HG03025 (cell line): Measurements from ENCODE around the gene CAPN10.
"Not testable (repeated sequence)": the region's sequence is repeated elsewhere in the genome, so short reads cannot be mapped to it uniquely, and the experiment has no call there.

Experiments
- ATAC-seq: cut with Tn5 transposase; IDR thresholded peaks from one replicate; pipeline ENCODE4 v1.9.1; 2021; ENCODE audit warnings: mild to moderate bottlenecking, moderate library complexity; ENCODE audit not compliant: unreplicated experiment, low FRiP score

Gene CAPN10

DNA sequence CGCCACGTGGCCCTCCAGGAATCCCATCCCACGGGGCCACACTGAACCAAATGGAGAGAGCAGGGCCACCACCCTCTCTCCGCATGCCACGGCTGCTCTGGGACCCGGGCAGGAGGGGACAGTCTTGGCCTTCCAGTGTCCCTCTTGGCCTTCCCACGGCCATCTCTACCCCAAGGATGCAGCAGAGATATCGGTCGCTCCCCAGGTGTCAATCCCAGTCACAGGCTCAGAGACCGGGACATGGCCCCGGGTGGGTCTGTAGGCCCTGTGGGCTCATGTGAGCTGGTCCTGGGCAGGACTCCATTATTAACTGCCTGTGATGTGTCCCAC, 15.3 kb downstream of the CAPN10 start:
- no peak for ATAC-seq

GRCh38 chr2:240602266-240603050, 15.9 kb downstream of the CAPN10 start:
- ATAC-seq: no peak

DNA sequence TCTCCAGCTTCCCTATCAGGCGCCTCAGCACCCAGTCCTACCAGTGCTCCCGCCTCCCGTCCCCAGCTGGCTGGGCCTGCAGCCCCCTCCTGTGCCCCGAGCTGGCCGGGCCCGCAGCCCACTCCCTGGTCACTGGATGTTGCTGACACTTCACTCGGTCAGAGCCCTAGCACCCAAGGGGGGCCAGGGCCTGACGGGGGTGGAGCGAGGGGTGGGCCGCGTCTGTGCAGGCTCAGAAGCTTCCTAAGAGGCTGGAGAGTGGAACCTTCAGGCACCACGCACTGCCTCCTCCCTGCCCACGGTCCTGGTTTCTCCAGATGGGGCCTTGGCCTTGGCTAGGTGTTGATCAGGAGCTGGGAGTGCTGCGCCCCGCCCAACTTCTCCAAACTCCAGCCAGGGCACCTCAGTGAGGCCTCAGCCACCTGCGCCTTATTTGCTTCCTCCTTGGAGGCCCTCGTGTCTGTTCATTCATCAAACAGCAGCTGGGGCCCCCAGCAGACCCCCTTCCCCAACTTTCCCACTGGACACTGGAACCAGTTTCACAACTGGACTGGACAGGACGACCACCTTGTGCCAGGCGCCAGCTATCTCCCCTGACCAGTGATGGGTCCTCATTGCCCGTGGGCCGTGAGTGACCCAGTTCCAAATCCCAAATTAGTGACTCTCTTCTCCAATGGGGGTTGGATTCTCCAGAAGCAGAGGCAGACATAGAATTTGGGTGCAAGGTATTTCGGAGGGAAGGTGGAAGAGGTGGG, 16.7 kb downstream of the CAPN10 start:
- no peak for ATAC-seq

DNA sequence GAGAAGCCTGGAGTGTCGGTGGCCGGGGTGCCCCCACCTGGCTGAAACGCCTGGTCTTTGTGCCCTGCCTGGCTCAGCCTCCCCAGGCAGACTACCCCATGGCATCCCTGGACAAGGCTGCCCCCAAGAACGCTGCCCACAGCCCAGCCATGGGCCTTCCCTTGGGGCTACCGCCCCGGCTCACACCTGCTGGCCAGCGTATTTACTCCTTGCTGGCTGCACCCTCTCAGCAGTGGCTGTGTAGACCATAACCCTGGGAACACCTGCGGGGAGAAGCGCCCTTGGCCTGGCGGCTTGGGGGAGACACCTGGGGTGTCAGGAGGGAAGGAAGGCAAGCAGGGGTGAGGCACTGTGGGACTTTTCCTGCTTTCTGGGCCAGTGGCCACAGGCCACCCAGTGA, 17.3 kb downstream of the CAPN10 start:
- ATAC-seq: no peak

GRCh38 chr2:240604291-240604938, 17.9 kb downstream of the CAPN10 start:
- ATAC-seq: no peak

- no peak for ATAC-seq
Observed at GRCh38 chr2:240604939-240605716, 18.6 kb downstream of the CAPN10 start.

- ATAC-seq: no peak
Observed at GRCh38 chr2:240605867-240606743, 19.6 kb downstream of the CAPN10 start.

GRCh38 chr2:240611601-240612210, 25.2 kb downstream of the CAPN10 start:
- ATAC-seq: no peak

GRCh38 chr2:240613781-240614180, 27.2 kb downstream of the CAPN10 start:
- ATAC-seq: no peak

- ATAC-seq: no peak
Observed at GRCh38 chr2:240614391-240614790, 27.9 kb downstream of the CAPN10 start.

- ATAC-seq: no peak
Observed at GRCh38 chr2:240615396-240615795, 28.9 kb downstream of the CAPN10 start.

GRCh38 chr2:240615820-240616547, 29.4 kb downstream of the CAPN10 start:
- ATAC-seq: no peak

DNA sequence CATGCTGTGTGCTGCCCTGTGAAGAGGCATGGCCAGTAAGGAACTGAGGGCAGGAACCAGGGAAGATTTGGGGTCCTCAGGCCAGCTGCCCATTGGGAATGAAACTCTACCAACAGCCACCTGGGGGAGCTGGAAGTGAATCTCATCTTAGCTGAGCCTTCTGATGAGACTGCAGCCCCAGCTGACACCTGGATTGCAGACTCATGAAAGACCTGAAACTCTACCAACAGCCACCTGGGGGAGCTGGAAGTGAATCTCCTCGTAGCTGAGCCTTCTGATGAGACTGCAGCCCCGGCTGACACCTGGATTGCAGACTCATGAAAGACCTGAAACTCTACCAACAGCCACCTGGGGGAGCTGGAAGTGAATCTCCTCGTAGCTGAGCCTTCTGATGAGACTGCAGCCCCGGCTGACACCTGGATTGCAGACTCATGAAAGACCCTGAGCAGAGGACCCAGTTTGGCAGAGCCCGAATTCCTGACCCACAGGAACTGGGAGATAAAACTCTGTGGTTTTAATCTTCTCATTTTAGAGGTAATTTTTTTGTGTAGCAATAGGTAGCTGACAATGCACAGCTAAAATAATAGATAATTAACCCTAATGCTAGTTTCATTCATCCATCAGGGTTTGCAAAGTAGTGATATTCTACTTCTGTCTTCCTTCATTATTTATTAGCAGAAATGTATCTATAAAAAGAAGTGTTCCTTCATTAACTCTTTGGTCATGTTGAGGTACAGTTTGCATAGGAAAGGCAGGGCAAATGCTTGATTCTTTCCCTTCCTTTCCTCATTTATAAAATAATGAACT, 30.5 kb downstream of the CAPN10 start:
- not testable (repeated sequence) for ATAC-seq

DNA sequence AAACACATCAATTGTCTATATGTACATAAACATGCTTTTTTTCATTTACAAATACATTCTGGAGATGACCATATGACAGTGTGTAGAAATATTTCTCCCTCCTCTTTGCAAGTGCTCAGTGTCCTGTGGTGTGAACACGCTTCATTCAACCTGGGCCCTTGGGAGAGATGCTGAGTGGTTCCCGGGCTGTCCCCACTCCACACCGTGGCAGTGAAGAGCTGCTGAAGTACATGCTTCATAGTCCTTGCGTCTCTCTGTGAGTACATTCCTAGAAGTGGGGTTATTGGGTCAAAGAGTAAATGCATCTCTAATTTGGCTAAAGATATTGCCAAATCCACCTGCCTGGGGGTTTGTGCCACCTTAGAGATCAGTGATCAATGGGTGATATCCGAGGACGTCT, 32.2 kb downstream of the CAPN10 start:
- no peak for ATAC-seq

DNA sequence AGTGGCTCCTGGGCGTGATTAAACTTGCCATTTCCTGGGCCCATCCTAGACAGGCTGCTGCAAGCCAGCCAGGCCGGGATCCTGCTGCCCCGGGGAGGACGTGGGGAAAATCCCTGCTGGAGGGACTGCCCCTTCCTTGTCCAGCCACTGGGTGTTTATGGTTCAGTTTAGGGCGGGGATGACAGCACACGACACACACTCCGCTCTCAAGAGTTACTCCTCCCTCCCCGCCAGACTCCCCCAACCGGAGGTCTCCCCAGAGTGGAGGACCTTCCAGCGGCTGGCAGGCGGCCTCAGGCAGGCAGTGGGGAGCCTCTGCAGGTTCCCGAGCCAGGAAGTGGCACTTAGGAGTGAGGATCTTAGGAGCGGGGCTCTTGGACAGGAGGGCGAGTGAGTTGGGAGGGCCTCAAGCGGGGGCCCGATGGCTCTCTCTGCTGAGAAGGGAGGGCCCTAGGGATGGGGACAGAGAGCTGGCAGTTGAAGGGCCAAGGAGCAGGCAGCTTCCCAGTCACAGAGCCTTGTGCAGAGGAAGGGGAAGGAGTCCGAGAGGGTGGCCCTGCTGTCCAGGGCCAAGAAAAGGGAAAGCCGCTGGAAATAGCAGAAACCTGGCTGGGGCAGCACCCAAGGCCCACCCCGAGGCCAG, 33.1 kb downstream of the CAPN10 start:
- no peak for ATAC-seq

DNA sequence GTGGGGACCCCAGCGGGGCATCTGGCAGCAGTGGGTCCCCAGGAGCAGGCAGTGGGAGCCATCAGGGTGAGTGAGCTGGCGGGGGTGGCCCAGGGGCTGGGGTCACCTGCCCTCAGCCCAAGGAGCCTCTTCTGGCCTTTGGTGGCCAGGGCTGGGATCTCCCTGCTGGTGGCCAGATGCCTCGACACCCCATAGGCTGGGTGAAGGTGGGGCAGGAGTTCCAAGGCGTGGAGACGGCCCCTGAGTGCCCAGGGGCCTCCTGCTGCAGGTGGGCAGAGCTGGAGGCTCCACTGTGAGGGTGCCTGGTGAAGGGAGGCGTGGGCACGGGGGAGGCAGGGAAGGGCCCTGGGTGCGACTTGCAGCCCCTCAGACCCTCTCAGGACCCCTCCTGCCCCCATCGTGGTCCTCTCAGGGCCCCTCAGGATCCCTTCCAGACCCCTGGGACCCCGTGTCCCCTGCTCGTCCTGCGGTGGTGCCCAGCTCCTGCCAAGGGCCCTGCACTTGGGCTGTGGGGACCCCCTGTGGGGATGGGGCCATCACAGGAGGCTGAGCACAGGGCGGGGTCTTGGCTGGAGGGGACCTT, 33.7 kb downstream of the CAPN10 start:
- no peak for ATAC-seq

- no peak for ATAC-seq
Observed at GRCh38 chr2:240620859-240621258, 34.3 kb downstream of the CAPN10 start.
